GM12878 (cell line): ENCODE results near the gene OSTC. TPM values are rescaled to one million over a fixed set of nuclear protein-coding genes. Genes with fewer than 3 reads are reported as not detected.

Experiments
- ATAC-seq: fragments of 200-7000 bp; cut with Tn5 transposase; 3 replicates; pipeline ENCODE4 v1.9.1; 2020; ENCODE audit warnings: mild to moderate bottlenecking, moderate library complexity
- BruUV-seq: library from RNA; stranded (reverse); fragments of 400-500 nt; replicated peaks from 2 replicates; lab custom pipeline; 2021; lab: Mats Ljungman, UMichigan
- CTCF ChIA-PET: fragments of 300-600 bp; sonication (Branson Sonifier 250); formaldehyde crosslinking; extraction: SDS; loops from one replicate; lab custom pipeline; 2021; ENCODE audit warnings: inconsistent platforms; lab: Yijun Ruan, JAX
- POLR2A ChIA-PET: fragments of 350-600 bp; formaldehyde crosslinking; extraction: SDS; loops from one replicate; lab custom pipeline; 2021; ENCODE audit warnings: inconsistent platforms; lab: Charles Lee
- RAD21 ChIA-PET: fragments of 300-600 bp; sonication (Branson Sonifier 250); formaldehyde crosslinking; loops from one replicate; lab custom pipeline; 2023; ENCODE audit warnings: antibody characterized with exemption; ENCODE audit not compliant: unreplicated experiment; lab: Charles Lee
- SMC1A ChIA-PET: fragments of 300-600 bp; sonication (Branson Sonifier 250); formaldehyde crosslinking; loops from one replicate; lab custom pipeline; 2023; ENCODE audit not compliant: unreplicated experiment, uncharacterized antibody; lab: Charles Lee
- DNase-seq: peaks from one replicate; pipeline ENCODE4 v3.0.0-alpha.2; 2011; ENCODE audit warnings: low read depth, low spot score
- FAIRE-seq: peaks from 3 replicates; lab custom pipeline; 2011; peaks lifted over from hg19 to GRCh38; lab: Jason Lieb, UNC
- H2AFZ ChIP-seq: 2 replicates; pipeline ENCODE4 v1.6.0; 2011; ENCODE audit warnings: low read depth, low read length, control low read depth; ENCODE audit not compliant: control insufficient read depth
- H3K27ac ChIP-seq: 2 replicates; pipeline ENCODE4 v1.5.1; 2011; ENCODE audit warnings: control low read depth; ENCODE audit not compliant: control insufficient read depth, insufficient read depth
- H3K27me3 ChIP-seq, 2 experiments: replicated peaks in 1 of 2; 2 replicates each; pipeline versions ENCODE4 v1.6.0 to v1.6.1; 2011; ENCODE audit warnings: low read length in 1 of 2; ENCODE audit not compliant: control insufficient read depth in 2 of 2, insufficient read depth in 2 of 2
- H3K36me3 ChIP-seq, 2 experiments: 2 replicates each; pipeline ENCODE4 v1.5.1; 2011; ENCODE audit warnings: low read length in 1 of 2; ENCODE audit not compliant: control insufficient read depth in 2 of 2, insufficient read depth in 2 of 2
- H3K4me1 ChIP-seq: 2 replicates; pipeline ENCODE4 v1.6.1; 2011; ENCODE audit warnings: mild to moderate bottlenecking, low read length, moderate library complexity, mixed read lengths; ENCODE audit not compliant: control insufficient read depth, insufficient read depth
- H3K4me2 ChIP-seq: 2 replicates; pipeline ENCODE4 v1.6.0; 2011; ENCODE audit warnings: control low read depth; ENCODE audit not compliant: control insufficient read depth, insufficient read depth
- H3K4me3 ChIP-seq: fragments of 200-600 bp; sonication (generic); 2 replicates; pipeline ENCODE4 v1.5.1; 2016
- H3K79me2 ChIP-seq: 2 replicates; pipeline ENCODE4 v1.6.0; 2011; ENCODE audit warnings: low read length; ENCODE audit not compliant: control insufficient read depth, insufficient read depth
- H3K9ac ChIP-seq: 2 replicates; pipeline ENCODE4 v1.8.0; 2011; ENCODE audit warnings: low read length, control low read depth, mixed read lengths; ENCODE audit not compliant: control insufficient read depth, insufficient read depth
- H3K9me3 ChIP-seq: replicated peaks from 3 replicates; pipeline ENCODE4 v1.5.1; 2011; ENCODE audit warnings: mild to moderate bottlenecking, low read length; ENCODE audit not compliant: control insufficient read depth, insufficient read depth
- H4K20me1 ChIP-seq: 2 replicates; pipeline ENCODE4 v1.6.0; 2011; ENCODE audit not compliant: control insufficient read depth, insufficient read depth
- CEBPB ChIP-seq, 2 experiments: fragments of 150-350 bp in 1 of 2; IDR thresholded peaks; 2 replicates each; pipeline ENCODE4 v1.6.1; 2012 to 2014; ENCODE audit warnings: low read depth in 2 of 2, low read length in 2 of 2, borderline replicate concordance in 1 of 2, inconsistent platforms in 1 of 2
- E2F4 ChIP-seq: IDR thresholded peaks from 2 replicates; pipeline ENCODE4 v1.6.1; 2012; ENCODE audit warnings: low read depth, low read length, improper control_type of control experiment
- EGR1 ChIP-seq, 2 experiments: IDR thresholded peaks; 1 replicate in 1 of 2; 2 replicates in 1 of 2; pipeline ENCODE4 v1.6.1; 2011 to 2012; ENCODE audit warnings: low read depth in 2 of 2, low read length in 2 of 2, borderline replicate concordance in 1 of 2, mild to moderate bottlenecking in 1 of 2, moderate library complexity in 1 of 2
- ELK1 ChIP-seq: IDR thresholded peaks from 2 replicates; pipeline ENCODE4 v1.6.1; 2012; ENCODE audit warnings: low read depth, low read length, improper control_type of control experiment
- FOS ChIP-seq: IDR thresholded peaks from 3 replicates; pipeline ENCODE4 v1.6.1; 2011; ENCODE audit warnings: borderline replicate concordance; ENCODE audit not compliant: insufficient read length; ENCODE audit errors: extremely low read depth
- HDAC2 ChIP-seq: fragments of 200-600 bp; sonication (generic); IDR thresholded peaks from 2 replicates; pipeline ENCODE4 v1.6.1; 2017
- JUNB ChIP-seq: IDR thresholded peaks from 2 replicates; pipeline ENCODE4 v1.6.1; 2016; ENCODE audit warnings: antibody characterized with exemption, mild to moderate bottlenecking
- JUND ChIP-seq: IDR thresholded peaks from 2 replicates; pipeline ENCODE4 v1.6.1; 2012; ENCODE audit warnings: low read depth, mild to moderate bottlenecking, low read length, improper control_type of control experiment, moderate library complexity
- LARP7 ChIP-seq: fragments of 450-650 bp; IDR thresholded peaks from 2 replicates; pipeline ENCODE4 v1.6.1; 2017; ENCODE audit warnings: mild to moderate bottlenecking
- MLLT1 ChIP-seq: fragments of 450-650 bp; IDR thresholded peaks from 2 replicates; pipeline ENCODE4 v1.6.1; 2016; ENCODE audit warnings: mild to moderate bottlenecking
- SUZ12 ChIP-seq: fragments of 200-600 bp; sonication (generic); IDR thresholded peaks from one replicate; pipeline ENCODE4 v1.6.1; 2018; ENCODE audit warnings: antibody characterized with exemption, mild to moderate bottlenecking; ENCODE audit not compliant: unreplicated experiment
- WGBS: methylation state at CpG from one replicate; pipeline ENCODE4 v1.1.6; 2016; ENCODE audit warnings: low lambda C conversion rate; ENCODE audit not compliant: insufficient replicate concordance, insufficient coverage; ENCODE audit errors: missing lambda C conversion rate; 5-methylcytosine and 5-hydroxymethylcytosine counted together
- in situ Hi-C: fragments of 300-500 bp; cut with MboI; formaldehyde crosslinking; loops from 9 replicates; pipeline ENCODE4 v1.14.3; 2018; ENCODE audit warnings: mixed read lengths
- intact Hi-C: fragments of 100-400 bp; cut with micrococcal nuclease; formaldehyde crosslinking; loops from one replicate; pipeline ENCODE4 v1.14.2; 2022; ENCODE audit not compliant: unreplicated experiment
- polyA plus RNA-seq, 11 experiments: library from polyadenylated mRNA; depleted of rRNA in 4 of 11; unstranded in 6 of 11; stranded (reverse) in 5 of 11; fragments of >200 nt; fragmentation: Nextera tagmentation in 4 of 11; fragmentation: Illumina TruSeq in 1 of 11; extraction: Ambion mirVana in 4 of 11; extraction: Trizol in 1 of 11; gene quantifications; 1 replicate in 1 of 11; 2 replicates in 10 of 11; pipeline versions ENCODE4 v1.2.1 to v1.2.3, GENCODE V29; 2011 to 2016; ENCODE audit warnings: inconsistent platforms in 2 of 11, missing spikeins in 2 of 11, low read depth in 1 of 11
- total RNA-seq, 4 experiments: library from RNA; depleted of rRNA in 3 of 4; stranded (reverse); fragments of >200 nt in 3 of 4; fragmentation: Illumina TruSeq in 1 of 4; extraction: Trizol in 1 of 4; gene quantifications; 2 replicates each; pipeline versions ENCODE4 v1.2.1 to v1.2.3, GENCODE V29; 2013 to 2021

OSTC gene
- total and polyA plus RNA-seq, 10 of the 15 experiments (the other 5 are each of a cell fraction or from before 2014, with no cell fraction given), result 106 to 681 (median 181) TPM

GRCh38 chr4:108637856-108638255 is 12.5 kb upstream of the OSTC start:
- H3K4me3 ChIP-seq, result no peak overlapping the region
- 53% methylated on average over 2 of the region's 2 CpGs for WGBS
- H3K9me3 ChIP-seq, result no peaks in the 10 kb centered on the region
- H3K36me3 ChIP-seq, result peaks cover 3 to 6% of the 10 kb centered on the region in 2 experiments; a peak in 3 of 4 replicates
- no peak overlapping the region for H2AFZ ChIP-seq
- no TSS peak for BruUV-seq
- FAIRE-seq, result no peak
- ATAC-seq, result no peak
- no peak overlapping the region for H3K4me2 ChIP-seq
- SMC1A ChIA-PET, result interaction anchor here (0.8 to 1.2 kb wide), 2 partner anchors 10 to 66 kb away, joined by 3 read pairs; no protein-coding TSS in a partner anchor
- no peaks in the 10 kb centered on the region for H3K79me2 ChIP-seq
- no peak for TF ChIP-seq CEBPB (IDR thresholded peaks at IDR 0.05; ENCODE audit: borderline replicate concordance in 1 of 2, low read depth in 2 of 2, low read length in 2 of 2)
- no peak for TF ChIP-seq E2F4
- TF ChIP-seq JUNB, result no peak
- no peak for TF ChIP-seq JUND
- TF ChIP-seq MLLT1, result no peak
- no peak for TF ChIP-seq EGR1 (IDR thresholded peaks at IDR 0.05; ENCODE audit: borderline replicate concordance in 1 of 2, low read depth in 2 of 2, low read length in 2 of 2)
- no peak for TF ChIP-seq LARP7
- TF ChIP-seq FOS, result no peak
- TF ChIP-seq HDAC2, result no peak
- TF ChIP-seq SUZ12, result no peak
- no peak for TF ChIP-seq ELK1
- no peaks in the 10 kb centered on the region for H3K4me1 ChIP-seq
- RAD21 ChIA-PET, result no interaction called here
- no peak for DNase-seq
- POLR2A ChIA-PET, result no interaction called here
- in situ Hi-C loops, result no loop called here
- H3K27me3 ChIP-seq, result no peaks in the 10 kb centered on the region
- intact Hi-C loops, result no loop called here
- no peak overlapping the region for H3K27ac ChIP-seq
- H4K20me1 ChIP-seq, result no peaks in the 10 kb centered on the region
- CTCF ChIA-PET, result interaction anchor here (0.9 kb wide), 1 partner anchor 9 kb away, joined by 3 read pairs; no protein-coding TSS in a partner anchor
- H3K9ac ChIP-seq, result no peak overlapping the region
